IPS-18c (cell line): ENCODE results near the gene PRUNE2.
"Not testable (repeated sequence)": the region's sequence is repeated elsewhere in the genome, so short reads cannot be mapped to it uniquely, and the experiment has no call there.

Source experiments
- H3K4me3 ChIP-seq: 2 replicates; pipeline ENCODE4 v1.7.0; 2013; ENCODE audit warnings: low read depth, mild to moderate bottlenecking, low read length, moderate library complexity; ENCODE audit not compliant: insufficient read depth
- H3K9me3 ChIP-seq: one replicate; pipeline ENCODE4 v1.6.1; 2013; ENCODE audit warnings: mild to moderate bottlenecking, low read length, moderate library complexity; ENCODE audit not compliant: control insufficient read depth, insufficient read depth

The PRUNE2 gene

GRCh38 chr9:76677481-76678055 is 228.3 kb downstream of the PRUNE2 start:
- H3K9me3 ChIP-seq: no peaks in the 10 kb centered on the region
- H3K4me3 ChIP-seq: no peak overlapping the region

- no peak overlapping the region for H3K4me3 ChIP-seq
- H3K9me3 ChIP-seq: no peaks in the 10 kb centered on the region
Measured at GRCh38 chr9:76676857-76677256, 229.1 kb downstream of the PRUNE2 start.

- no peaks in the 10 kb centered on the region for H3K9me3 ChIP-seq
- H3K4me3 ChIP-seq: no peak overlapping the region
Measured at GRCh38 chr9:76667521-76667957, 238.4 kb downstream of the PRUNE2 start.

- not testable (repeated sequence) for H3K4me3 ChIP-seq, H3K9me3 ChIP-seq
Measured at GRCh38 chr9:76665966-76666365, 239.9 kb downstream of the PRUNE2 start.

GRCh38 chr9:76665458-76665857 is 240.5 kb downstream of the PRUNE2 start:
- no peaks in the 10 kb centered on the region for H3K9me3 ChIP-seq

GRCh38 chr9:76664120-76664519 is 241.8 kb downstream of the PRUNE2 start:
- no peak overlapping the region for H3K4me3 ChIP-seq
- H3K9me3 ChIP-seq: no peaks in the 10 kb centered on the region

More at GRCh38 chr9:76665458-76665857, 240.5 kb downstream of the PRUNE2 start:
- H3K4me3 ChIP-seq: no peak overlapping the region

DNA sequence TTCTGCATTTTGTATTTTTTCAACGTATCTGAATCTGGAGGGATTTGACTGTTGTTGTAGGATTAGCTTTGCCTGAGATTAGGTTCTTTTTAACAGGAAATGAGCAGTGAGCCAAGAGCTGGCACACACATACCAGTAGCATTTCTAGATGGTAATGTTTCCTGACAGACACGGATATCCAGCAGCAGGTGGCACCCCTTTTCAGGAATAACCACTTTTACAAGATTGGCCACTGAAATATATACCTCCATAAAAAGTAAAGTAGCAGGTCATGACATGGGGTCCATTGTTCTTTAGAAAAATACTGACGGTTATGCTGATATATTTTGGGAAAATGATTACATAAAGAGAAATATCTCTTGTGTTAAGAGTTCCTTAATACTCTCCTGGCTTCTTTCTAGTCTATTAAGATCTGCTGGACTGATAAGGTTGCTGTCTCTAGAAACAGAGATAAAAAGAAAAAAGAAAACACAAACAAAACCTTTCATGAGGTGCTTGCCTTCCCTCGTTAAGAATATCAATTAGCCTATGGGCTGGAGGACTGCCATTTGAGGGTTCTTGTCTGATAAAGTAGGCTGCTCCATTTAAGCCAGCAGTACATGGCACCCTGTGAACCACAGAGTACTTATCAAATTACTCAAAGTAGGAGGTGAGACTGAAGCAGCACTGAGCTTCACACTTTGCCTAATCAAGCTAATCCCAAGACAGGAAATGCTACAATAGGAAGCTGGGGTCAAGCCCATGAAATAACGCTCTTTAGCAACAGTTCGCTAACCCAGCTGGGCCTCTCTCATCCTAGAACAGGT is 243.2 kb downstream of the PRUNE2 start:
- H3K9me3 ChIP-seq: no peaks in the 10 kb centered on the region
- no peak overlapping the region for H3K4me3 ChIP-seq

- Histone ChIP-seq H3K9me3 (no peaks in the 10 kb centered on the region), H3K4me3 (no peak overlapping the region)
Measured at GRCh38 chr9:76658510-76659231, 247.2 kb downstream of the PRUNE2 start.

DNA sequence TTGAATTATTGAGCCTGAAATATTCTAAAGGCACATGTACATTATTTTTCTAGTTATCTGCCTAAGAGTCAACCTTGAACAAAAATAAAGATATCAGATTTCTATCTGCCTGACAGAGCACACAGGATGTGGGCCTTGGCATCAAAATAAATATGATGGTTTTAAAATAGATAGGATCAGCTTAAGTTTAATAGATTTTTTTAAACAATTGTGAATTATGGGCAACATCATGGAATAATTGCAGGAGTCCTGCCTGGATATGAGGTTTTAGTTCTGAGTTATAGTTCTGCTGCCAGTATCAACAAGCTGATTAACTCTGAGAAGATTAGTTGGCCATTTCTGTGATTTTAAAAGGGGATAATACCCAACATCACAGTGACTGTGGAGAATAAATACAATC is 248.6 kb downstream of the PRUNE2 start:
- H3K9me3 ChIP-seq: no peaks in the 10 kb centered on the region
- H3K4me3 ChIP-seq: no peak overlapping the region

GRCh38 chr9:76655971-76656370 is 249.9 kb downstream of the PRUNE2 start:
- Histone ChIP-seq H3K4me3 (no peak overlapping the region), H3K9me3 (no peaks in the 10 kb centered on the region)

DNA sequence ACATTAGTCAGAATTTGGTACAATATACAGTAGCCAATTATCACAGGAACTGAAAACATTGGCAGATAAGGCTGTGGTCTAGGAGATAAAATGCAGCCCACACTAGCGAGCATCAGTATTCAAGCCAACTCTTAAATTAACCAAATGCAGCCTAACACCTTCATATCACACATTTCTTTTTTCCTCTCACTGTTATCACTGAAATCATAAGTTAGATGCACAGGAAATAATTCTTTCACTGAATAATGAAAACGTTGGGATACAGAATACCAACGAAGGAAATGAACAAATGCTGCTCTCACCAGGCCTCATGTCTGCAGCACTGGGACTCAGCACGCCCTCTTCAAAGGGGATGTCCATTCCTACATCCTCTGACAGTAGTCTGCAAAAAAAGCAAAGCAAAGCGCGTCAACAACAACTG is 250.8 kb downstream of the PRUNE2 start:
- H3K9me3 ChIP-seq: no peaks in the 10 kb centered on the region
- no peak overlapping the region for H3K4me3 ChIP-seq

GRCh38 chr9:76654575-76654974 is 251.3 kb downstream of the PRUNE2 start:
- Histone ChIP-seq H3K9me3 (no peaks in the 10 kb centered on the region), H3K4me3 (no peak overlapping the region)

DNA sequence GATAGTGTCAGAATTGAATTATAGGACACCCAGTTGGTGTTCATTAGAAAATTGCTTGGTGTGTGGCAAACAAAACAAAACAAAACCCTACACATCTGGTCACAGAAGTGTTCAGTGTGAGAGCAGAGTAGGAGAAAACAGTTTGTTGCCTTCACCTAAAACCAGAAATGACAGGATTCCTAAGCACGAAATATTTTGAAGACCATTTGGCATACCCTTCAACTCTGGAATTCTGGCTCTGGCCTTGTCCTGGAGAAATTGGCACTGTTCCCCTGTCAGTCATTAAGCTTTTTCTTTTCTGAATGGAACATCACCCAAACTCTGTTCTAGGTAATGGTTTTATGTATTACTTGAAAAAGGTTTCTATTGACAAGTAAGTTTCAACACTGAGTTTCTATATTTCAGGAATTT is 251.9 kb downstream of the PRUNE2 start:
- H3K4me3 ChIP-seq: no peak overlapping the region

GRCh38 chr9:76652894-76653293 is 253.0 kb downstream of the PRUNE2 start:
- Histone ChIP-seq H3K9me3 (no peaks in the 10 kb centered on the region), H3K4me3 (no peak overlapping the region)

More for the DNA sequence above, 251.9 kb downstream of the PRUNE2 start:
- no peaks in the 10 kb centered on the region for H3K9me3 ChIP-seq

- Histone ChIP-seq H3K9me3 (no peaks in the 10 kb centered on the region), H3K4me3 (no peak overlapping the region)
Measured at GRCh38 chr9:76651119-76651705, 254.7 kb downstream of the PRUNE2 start.

DNA sequence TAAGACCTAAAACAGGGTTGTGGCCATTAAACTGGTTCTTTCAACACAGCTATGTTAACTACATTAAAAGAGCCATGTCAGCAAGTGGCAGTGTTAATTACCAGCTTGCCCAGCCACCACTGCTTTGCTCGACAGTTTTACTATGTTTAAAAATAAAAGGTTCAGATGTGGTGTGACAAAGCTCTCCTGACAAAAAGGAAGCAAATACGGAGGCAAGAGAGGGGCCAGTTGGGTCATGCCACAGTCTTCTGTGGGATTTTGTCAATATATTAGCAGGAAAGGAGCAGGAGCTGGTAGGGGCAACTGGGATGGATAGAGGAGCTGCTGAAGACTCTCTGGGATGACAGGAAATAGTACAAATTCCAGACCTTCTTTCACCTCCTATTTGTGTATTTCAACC is 255.2 kb downstream of the PRUNE2 start:
- Histone ChIP-seq H3K9me3 (no peaks in the 10 kb centered on the region), H3K4me3 (no peak overlapping the region)

GRCh38 chr9:76649894-76650293 is 256.0 kb downstream of the PRUNE2 start:
- no peak overlapping the region for H3K4me3 ChIP-seq

DNA sequence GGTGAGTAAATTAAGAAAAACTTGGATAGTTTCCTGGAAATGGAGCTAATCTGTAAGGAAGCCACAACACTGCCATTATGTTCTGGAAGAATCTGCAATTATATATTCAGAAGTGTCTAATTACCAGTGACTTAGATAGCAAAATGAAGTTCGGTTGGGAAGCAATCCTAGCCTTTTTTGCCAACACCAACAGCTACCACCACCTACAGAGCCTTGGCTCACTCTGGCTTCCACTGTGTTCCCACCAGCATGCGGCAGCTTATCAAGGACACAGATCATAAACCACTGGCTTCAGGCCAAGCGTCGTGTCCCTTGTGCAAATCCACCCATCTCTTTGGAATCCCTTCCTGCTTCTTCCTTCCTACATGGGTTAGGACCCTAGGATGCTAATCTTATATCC is 259.7 kb downstream of the PRUNE2 start:
- no peak overlapping the region for H3K4me3 ChIP-seq
- H3K9me3 ChIP-seq: no peaks in the 10 kb centered on the region

More at GRCh38 chr9:76649894-76650293, 256.0 kb downstream of the PRUNE2 start:
- H3K9me3 ChIP-seq: no peaks in the 10 kb centered on the region
